ENCODE measurements around the gene GPR137.

The GPR137 gene

GRCh38 chr11:64266339-64266738, 19.3 kb upstream of the GPR137 start:
- TF ChIP-seq CTCF (IDR thresholded peaks at IDR 0.05; ENCODE audit: low read depth, low read length) = no peak
- no peak for DNase-seq (ENCODE audit: extremely low read depth, low read depth)

- DNase-seq (ENCODE audit: extremely low read depth, low read depth) = no peak
- TF ChIP-seq CTCF (IDR thresholded peaks at IDR 0.05; ENCODE audit: low read depth, low read length) = no peak
Observed at GRCh38 chr11:64267207-64267945, 18.3 kb upstream of the GPR137 start.

- TF ChIP-seq CTCF (IDR thresholded peaks at IDR 0.05; ENCODE audit: low read depth, low read length) = no peak
Observed at GRCh38 chr11:64268025-64268892, 17.4 kb upstream of the GPR137 start.

GRCh38 chr11:64268893-64269539, 16.6 kb upstream of the GPR137 start:
- DNase-seq (ENCODE audit: extremely low read depth, low read depth) = no peak
- no peak for TF ChIP-seq CTCF (IDR thresholded peaks at IDR 0.05; ENCODE audit: low read depth, low read length)

More at GRCh38 chr11:64268025-64268892, 17.4 kb upstream of the GPR137 start:
- no peak for DNase-seq (ENCODE audit: extremely low read depth, low read depth)

- TF ChIP-seq CTCF (IDR thresholded peaks at IDR 0.05; ENCODE audit: low read depth, low read length) = no peak; the same call in 1 of the 2 replicates
- peak; percentile 100 for DNase-seq (ENCODE audit: extremely low read depth, low read depth)
Observed at GRCh38 chr11:64269540-64270220, 16.0 kb upstream of the GPR137 start.

GRCh38 chr11:64275031-64275800, 10.4 kb upstream of the GPR137 start:
- no peak for DNase-seq (ENCODE audit: extremely low read depth, low read depth)
- TF ChIP-seq CTCF (IDR thresholded peaks at IDR 0.05; ENCODE audit: low read depth, low read length) = no peak

Measured in AG09319 (cell line).